T-helper 2 cell treated with Interferon-gamma antibody and Interleukin-4, amounts not matched to agents 100 ng/mL and 5 ng/mL, for 36 hours (primary cell): Measurements from ENCODE around the gene CREB1. TPM values are rescaled to one million over a fixed set of nuclear protein-coding genes. Genes with fewer than 3 reads are reported as not detected.

ENCODE experiments used
- total RNA-seq: library from RNA; stranded (reverse); gene quantifications from 2 replicates; pipeline ENCODE4 v1.2.3, GENCODE V29; 2022

CREB1 gene
- total RNA-seq, 1 donor from 2014 or later: 111 TPM

Other genes with a start within 250 kb of the CREB1 start
- gene METTL21A, start 95.4 kb downstream of the CREB1 start, total RNA-seq: 21.2 and 22.9 TPM in 2 replicates
- gene CCNYL1, start 181.7 kb downstream of the CREB1 start, total RNA-seq: 7.1 and 7.4 TPM in 2 replicates
- 0.23 and 0.32 TPM in 2 replicates for gene FZD5, start 239.9 kb downstream of the CREB1 start, total RNA-seq